ENCODE measurements around the gene MT1A. TPM values are rescaled to one million over a fixed set of nuclear protein-coding genes. Genes with fewer than 3 reads are reported as not detected.

MT1A gene
- polyA plus RNA-seq, 1 of the 3 experiments (the other 2 are of a cell fraction): 5.4 TPM

DNA sequence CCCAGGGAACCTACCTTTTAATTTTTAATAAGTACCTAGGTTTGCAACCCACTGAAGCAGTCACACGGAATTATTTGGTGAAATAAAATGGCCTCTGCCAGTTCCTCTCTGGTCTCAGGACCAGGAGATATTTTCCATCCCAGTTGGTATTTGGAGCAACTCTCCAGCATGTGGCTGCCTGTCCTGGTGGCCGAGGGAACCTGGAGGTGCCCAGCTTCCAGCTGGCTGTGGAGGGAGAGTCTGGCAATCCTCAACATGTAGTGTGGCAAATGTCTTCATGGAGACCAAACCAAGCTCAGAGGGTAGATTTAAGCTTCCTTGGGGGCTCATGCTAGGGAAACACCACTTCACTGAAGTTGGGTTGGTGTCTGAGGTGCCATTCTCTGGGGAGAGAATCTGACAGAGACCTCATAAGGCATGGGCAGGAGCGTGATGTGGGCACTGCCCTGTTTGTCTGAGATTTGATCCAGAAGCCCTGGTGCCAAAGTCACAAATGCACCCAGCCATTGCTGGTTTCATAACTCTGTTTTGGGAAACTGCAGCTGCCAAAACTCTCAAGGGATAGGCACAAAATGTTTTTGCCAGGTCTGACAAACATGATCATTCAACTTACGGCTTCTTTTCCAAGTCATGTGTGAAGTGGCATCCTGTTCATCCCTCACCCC is 46.6 kb downstream of the MT1A start (continued):
- TF ChIP-seq, protein P1, sequence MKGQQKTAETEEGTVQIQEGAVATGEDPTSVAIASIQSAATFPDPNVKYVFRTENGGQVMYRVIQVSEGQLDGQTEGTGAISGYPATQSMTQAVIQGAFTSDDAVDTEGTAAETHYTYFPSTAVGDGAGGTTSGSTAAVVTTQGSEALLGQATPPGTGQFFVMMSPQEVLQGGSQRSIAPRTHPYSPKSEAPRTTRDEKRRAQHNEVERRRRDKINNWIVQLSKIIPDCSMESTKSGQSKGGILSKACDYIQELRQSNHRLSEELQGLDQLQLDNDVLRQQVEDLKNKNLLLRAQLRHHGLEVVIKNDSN (IDR thresholded peaks at IDR 0.05; ENCODE audit: borderline replicate concordance, low read depth): no peak
- TF ChIP-seq SIN3A (IDR thresholded peaks at IDR 0.05; ENCODE audit: borderline replicate concordance, low read depth, low read length) (no peak), GATA2 (CRISPR knock-in tag; IDR thresholded peaks at IDR 0.05) (no peak), TAF1 (IDR thresholded peaks at IDR 0.05; ENCODE audit: borderline replicate concordance, low read depth, low read length) (no peak), ELF1 (IDR thresholded peaks at IDR 0.05) (no peak)
- TF ChIP-seq, protein P2, sequence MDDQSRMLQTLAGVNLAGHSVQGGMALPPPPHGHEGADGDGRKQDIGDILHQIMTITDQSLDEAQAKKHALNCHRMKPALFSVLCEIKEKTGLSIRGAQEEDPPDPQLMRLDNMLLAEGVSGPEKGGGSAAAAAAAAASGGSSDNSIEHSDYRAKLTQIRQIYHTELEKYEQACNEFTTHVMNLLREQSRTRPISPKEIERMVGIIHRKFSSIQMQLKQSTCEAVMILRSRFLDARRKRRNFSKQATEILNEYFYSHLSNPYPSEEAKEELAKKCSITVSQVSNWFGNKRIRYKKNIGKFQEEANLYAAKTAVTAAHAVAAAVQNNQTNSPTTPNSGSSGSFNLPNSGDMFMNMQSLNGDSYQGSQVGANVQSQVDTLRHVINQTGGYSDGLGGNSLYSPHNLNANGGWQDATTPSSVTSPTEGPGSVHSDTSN (IDR thresholded peaks at IDR 0.05): no peak
- TF ChIP-seq, protein P3, sequence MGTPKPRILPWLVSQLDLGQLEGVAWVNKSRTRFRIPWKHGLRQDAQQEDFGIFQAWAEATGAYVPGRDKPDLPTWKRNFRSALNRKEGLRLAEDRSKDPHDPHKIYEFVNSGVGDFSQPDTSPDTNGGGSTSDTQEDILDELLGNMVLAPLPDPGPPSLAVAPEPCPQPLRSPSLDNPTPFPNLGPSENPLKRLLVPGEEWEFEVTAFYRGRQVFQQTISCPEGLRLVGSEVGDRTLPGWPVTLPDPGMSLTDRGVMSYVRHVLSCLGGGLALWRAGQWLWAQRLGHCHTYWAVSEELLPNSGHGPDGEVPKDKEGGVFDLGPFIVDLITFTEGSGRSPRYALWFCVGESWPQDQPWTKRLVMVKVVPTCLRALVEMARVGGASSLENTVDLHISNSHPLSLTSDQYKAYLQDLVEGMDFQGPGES (IDR thresholded peaks at IDR 0.05; ENCODE audit: low read depth, low read length): no peak

DNA sequence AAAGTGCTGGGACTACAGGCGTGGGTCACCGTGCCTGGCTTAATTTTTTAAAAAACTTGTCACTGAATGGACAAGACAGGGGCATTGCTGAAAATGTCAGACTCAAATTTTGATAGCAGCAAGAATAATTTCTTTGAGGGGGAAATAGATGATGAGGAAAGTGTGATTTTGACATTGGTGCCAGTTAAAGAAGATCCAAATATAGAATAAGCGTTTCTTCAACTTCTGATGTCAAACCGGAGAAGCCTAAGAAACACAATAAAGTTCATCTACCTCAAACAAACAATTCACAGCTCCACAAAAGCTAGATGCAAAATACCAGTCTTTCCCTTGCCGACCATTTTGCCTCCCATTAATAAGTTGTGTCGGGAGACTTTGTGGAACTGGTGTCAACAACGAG is 48.3 kb downstream of the MT1A start:
- ChIA-PET POLR2A (no interaction called here), CTCF (interaction anchor here (6.1 kb wide), 1 partner anchor 15 kb away, joined by 41 read pairs; no protein-coding TSS in a partner anchor)

More for the DNA sequence above, 48.3 kb downstream of the MT1A start:
- Histone ChIP-seq H2AFZ (ENCODE audit: low read depth) (no peak overlapping the region), H3K27me3 (ENCODE audit: insufficient read depth) (no peaks in the 10 kb centered on the region), H3K9me3 (no peaks in the 10 kb centered on the region), H4K20me1 (ENCODE audit: insufficient read depth) (no peaks in the 10 kb centered on the region), H3K4me1 (ENCODE audit: control insufficient read depth in 1 of 2, insufficient read depth in 2 of 2, low read depth in 1 of 2, low read length in 1 of 2) (peaks cover 0 to 21% of the 10 kb centered on the region in 2 experiments; a peak in 2 of 4 replicates), H3K9me2 (no peaks in the 10 kb centered on the region), H3F3A (replicated peaks; ENCODE audit: insufficient read depth) (no peaks in the 10 kb centered on the region), H3K4me2 (no peak overlapping the region), H3K9ac (no peak overlapping the region), H3K4me3 (ENCODE audit: low read depth in 2 of 2, low read length in 1 of 2) (no peak overlapping the region), H3K79me2 (ENCODE audit: insufficient read depth) (peaks cover 9% of the 10 kb centered on the region; the same call in 1 of the 2 replicates), H3K36me3 (replicated peaks in 1 of 2; ENCODE audit: control insufficient read depth in 1 of 2, insufficient read depth in 2 of 2, low read length in 1 of 2) (no peaks in the 10 kb centered on the region), H3K27ac (ENCODE audit: low read depth in 2 of 2, low read length in 1 of 2) (no peak overlapping the region)
- 84% methylated on average over 7 of the region's 7 CpGs for WGBS (ENCODE audit: low lambda C conversion rate)
- TF ChIP-seq FOXM1 (IDR thresholded peaks at IDR 0.05; ENCODE audit: low read depth): no peak
- no peak for TF ChIP-seq NFIC (IDR thresholded peaks at IDR 0.05; ENCODE audit: borderline replicate concordance)
- no peak for TF ChIP-seq JUND (IDR thresholded peaks at IDR 0.05)
- TF ChIP-seq RAD21 (IDR thresholded peaks at IDR 0.05; ENCODE audit: low read length): no peak
- TF ChIP-seq, protein P4, sequence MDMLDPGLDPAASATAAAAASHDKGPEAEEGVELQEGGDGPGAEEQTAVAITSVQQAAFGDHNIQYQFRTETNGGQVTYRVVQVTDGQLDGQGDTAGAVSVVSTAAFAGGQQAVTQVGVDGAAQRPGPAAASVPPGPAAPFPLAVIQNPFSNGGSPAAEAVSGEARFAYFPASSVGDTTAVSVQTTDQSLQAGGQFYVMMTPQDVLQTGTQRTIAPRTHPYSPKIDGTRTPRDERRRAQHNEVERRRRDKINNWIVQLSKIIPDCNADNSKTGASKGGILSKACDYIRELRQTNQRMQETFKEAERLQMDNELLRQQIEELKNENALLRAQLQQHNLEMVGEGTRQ (IDR thresholded peaks at IDR 0.05; ENCODE audit: borderline replicate concordance, low read depth, low read length): no peak
- no peak for TF ChIP-seq RFX5 (IDR thresholded peaks at IDR 0.05; ENCODE audit: low read length)
- TF ChIP-seq, protein P3 (IDR thresholded peaks at IDR 0.05; ENCODE audit: low read depth, low read length): no peak
- TF ChIP-seq POLR2AphosphoS5 (IDR thresholded peaks at IDR 0.05; ENCODE audit: low read depth, low read length): no peak
- DNase-seq: no peak

Measured in SK-N-SH (cell line).